Measurements from ENCODE around the gene MKRN1.
"Not testable (repeated sequence)": the region's sequence is repeated elsewhere in the genome, so short reads cannot be mapped to it uniquely, and the experiment has no call there.

MKRN1 gene

GRCh38 chr7:140426130-140426529, 53.2 kb downstream of the MKRN1 start:
- DNase-seq = no peak

GRCh38 chr7:140425718-140426117, 53.6 kb downstream of the MKRN1 start:
- no peak for DNase-seq

- no peak for DNase-seq
These were observed 55.8 kb downstream of the MKRN1 start for GRCh38 chr7:140423501-140423900.

GRCh38 chr7:140421521-140421920, 57.8 kb downstream of the MKRN1 start:
- DNase-seq = no peak

GRCh38 chr7:140418653-140419052, 60.7 kb downstream of the MKRN1 start:
- no peak for DNase-seq

- not testable (repeated sequence) for DNase-seq
These were observed 61.2 kb downstream of the MKRN1 start for GRCh38 chr7:140418156-140418472.

GRCh38 chr7:140417456-140418155, 61.7 kb downstream of the MKRN1 start:
- no peak for DNase-seq

GRCh38 chr7:140416560-140416959, 62.7 kb downstream of the MKRN1 start:
- DNase-seq = no peak

- DNase-seq = not testable (repeated sequence)
These were observed 63.5 kb downstream of the MKRN1 start for GRCh38 chr7:140415816-140416215.

- no peak for DNase-seq
These were observed 63.9 kb downstream of the MKRN1 start for GRCh38 chr7:140415361-140415760.

GRCh38 chr7:140404565-140405065, 74.7 kb downstream of the MKRN1 start:
- DNase-seq = no peak

GRCh38 chr7:140403878-140404564, 75.3 kb downstream of the MKRN1 start, which contains the start of gene RAB19:
RAB19 (plus strand) TSS chr7:140404058; CDS start chr7:140407647, 3,589 bp downstream.
- no peak for DNase-seq
